Measurements from ENCODE around the gene CASKIN1. TPM values are rescaled to one million over a fixed set of nuclear protein-coding genes. Genes with fewer than 3 reads are reported as not detected.
"Not testable (repeated sequence)": the region's sequence is repeated elsewhere in the genome, so short reads cannot be mapped to it uniquely, and the experiment has no call there.

The CASKIN1 gene
- total RNA-seq, 2 donors from 2014 or later = 0.89 to 2.1 TPM

- Mint-ChIP-seq H3K9me3 (no peaks in the 10 kb centered on the region), H3K27ac (no peak overlapping the region), H3K4me3 (no peak overlapping the region), H3K4me1 (ENCODE audit: low read depth) (peaks cover 38% of the 10 kb centered on the region), H3K27me3 (ENCODE audit: low read depth) (no peaks in the 10 kb centered on the region), H3K36me3 (ENCODE audit: insufficient read depth in 2 of 2) (peaks cover 2 to 7% of the 10 kb centered on the region in 2 donors)
- ATAC-seq (replicated peaks in 1 of 2) (no peak), DNase-seq (no peak)
These were observed 13.6 kb upstream of the CASKIN1 start for GRCh38 chr16:2210009-2210332.

- H3K27ac Mint-ChIP-seq = no peak overlapping the region
- no peak for DNase-seq
- H3K4me1 Mint-ChIP-seq (ENCODE audit: low read depth) = peaks cover 42% of the 10 kb centered on the region
- no peaks in the 10 kb centered on the region for H3K27me3 Mint-ChIP-seq (ENCODE audit: low read depth)
- H3K36me3 Mint-ChIP-seq (ENCODE audit: insufficient read depth in 2 of 2) = peaks cover 2 to 7% of the 10 kb centered on the region in 2 donors
- no peak for ATAC-seq (replicated peaks in 1 of 2)
- H3K9me3 Mint-ChIP-seq = no peaks in the 10 kb centered on the region
- H3K4me3 Mint-ChIP-seq = no peak overlapping the region
These were observed 13.0 kb upstream of the CASKIN1 start for GRCh38 chr16:2209258-2210008.

- Mint-ChIP-seq H3K9me3 (no peaks in the 10 kb centered on the region), H3K27ac (no peak overlapping the region), H3K4me3 (no peak overlapping the region), H3K36me3 (ENCODE audit: insufficient read depth in 2 of 2) (peaks cover 2 to 7% of the 10 kb centered on the region in 2 donors), H3K27me3 (ENCODE audit: low read depth) (no peaks in the 10 kb centered on the region), H3K4me1 (ENCODE audit: low read depth) (peaks cover 46% of the 10 kb centered on the region)
- ATAC-seq (replicated peaks in 1 of 2) (no peak), DNase-seq (no peak)
These were observed 12.4 kb upstream of the CASKIN1 start for GRCh38 chr16:2208772-2209171.

GRCh38 chr16:2208308-2208707 is 11.9 kb upstream of the CASKIN1 start:
- H3K4me3 Mint-ChIP-seq = peak overlapping the region in 1 of 2 donors; percentile 89

GRCh38 chr16:2207872-2208271 is 11.5 kb upstream of the CASKIN1 start:
- H3K27me3 Mint-ChIP-seq (ENCODE audit: low read depth) = no peaks in the 10 kb centered on the region
- H3K27ac Mint-ChIP-seq = no peak overlapping the region
- no peaks in the 10 kb centered on the region for H3K9me3 Mint-ChIP-seq
- DNase-seq = no peak
- H3K4me1 Mint-ChIP-seq (ENCODE audit: low read depth) = peaks cover 37% of the 10 kb centered on the region
- ATAC-seq (replicated peaks in 1 of 2) = no peak
- peaks cover 2 to 7% of the 10 kb centered on the region in 2 donors for H3K36me3 Mint-ChIP-seq (ENCODE audit: insufficient read depth in 2 of 2)
- peak overlapping the region; percentile 57 to 89 for H3K4me3 Mint-ChIP-seq

More at GRCh38 chr16:2208308-2208707, 11.9 kb upstream of the CASKIN1 start:
- H3K27ac Mint-ChIP-seq = no peak overlapping the region
- peaks cover 2 to 7% of the 10 kb centered on the region in 2 donors for H3K36me3 Mint-ChIP-seq (ENCODE audit: insufficient read depth in 2 of 2)
- H3K4me1 Mint-ChIP-seq (ENCODE audit: low read depth) = peaks cover 41% of the 10 kb centered on the region
- ATAC-seq (replicated peaks in 1 of 2) (no peak), DNase-seq (no peak)
- H3K9me3 Mint-ChIP-seq = no peaks in the 10 kb centered on the region
- no peaks in the 10 kb centered on the region for H3K27me3 Mint-ChIP-seq (ENCODE audit: low read depth)

- no peaks in the 10 kb centered on the region for H3K27me3 Mint-ChIP-seq (ENCODE audit: low read depth)
These were observed 10.5 kb upstream of the CASKIN1 start for GRCh38 chr16:2206780-2207433.

GRCh38 chr16:2206420-2206779 is 10.0 kb upstream of the CASKIN1 start:
- Mint-ChIP-seq H3K4me3 (peak overlapping the region; percentile 84 to 89), H3K27ac (peak overlapping the region; percentile 68), H3K36me3 (ENCODE audit: insufficient read depth in 2 of 2) (peaks cover 2 to 6% of the 10 kb centered on the region in 2 donors), H3K9me3 (no peaks in the 10 kb centered on the region), H3K27me3 (ENCODE audit: low read depth) (no peaks in the 10 kb centered on the region), H3K4me1 (ENCODE audit: low read depth) (peaks cover 23% of the 10 kb centered on the region)
- no peak for DNase-seq
- no peak for ATAC-seq (replicated peaks in 1 of 2)

More at GRCh38 chr16:2206780-2207433, 10.5 kb upstream of the CASKIN1 start:
- Mint-ChIP-seq H3K27ac (peak overlapping the region; percentile 68), H3K9me3 (no peaks in the 10 kb centered on the region), H3K4me3 (peak overlapping the region; percentile 84 to 89), H3K4me1 (ENCODE audit: low read depth) (peaks cover 27% of the 10 kb centered on the region), H3K36me3 (ENCODE audit: insufficient read depth in 2 of 2) (peaks cover 2 to 7% of the 10 kb centered on the region in 2 donors)
- DNase-seq (no peak), ATAC-seq (replicated peaks in 1 of 2) (no peak)

GRCh38 chr16:2205967-2206313 is 9.5 kb upstream of the CASKIN1 start:
- no peak for DNase-seq
- Mint-ChIP-seq H3K4me1 (ENCODE audit: low read depth) (peaks cover 23% of the 10 kb centered on the region), H3K9me3 (no peaks in the 10 kb centered on the region), H3K27ac (peak overlapping the region; percentile 68), H3K4me3 (peak overlapping the region; percentile 84 to 89), H3K36me3 (ENCODE audit: insufficient read depth in 2 of 2) (peaks cover 2 to 6% of the 10 kb centered on the region in 2 donors), H3K27me3 (ENCODE audit: low read depth) (no peaks in the 10 kb centered on the region)
- ATAC-seq (replicated peaks in 1 of 2) = no peak

GRCh38 chr16:2205104-2205966 is 8.9 kb upstream of the CASKIN1 start, which contains the start of gene MLST8:
MLST8 (plus strand) TSS chr16:2205454; CDS start chr16:2206086, 632 bp downstream.
- peak; percentile 88 to 92 for DNase-seq
- Mint-ChIP-seq H3K9me3 (no peaks in the 10 kb centered on the region), H3K4me3 (peak within 1 kb of the TSS; percentile 84 to 89), H3K4me1 (ENCODE audit: low read depth) (peaks cover 23% of the 10 kb centered on the region), H3K36me3 (ENCODE audit: insufficient read depth in 2 of 2) (peaks cover 2 to 6% of the 10 kb centered on the region in 2 donors), H3K27ac (peak within 1 kb of the TSS; percentile 80), H3K27me3 (ENCODE audit: low read depth) (no peaks in the 10 kb centered on the region)
- ATAC-seq (replicated peaks in 1 of 2) = peak; percentile 85 to 86

GRCh38 chr16:2204416-2205103 is 8.2 kb upstream of the CASKIN1 start:
- Mint-ChIP-seq H3K9me3 (no peaks in the 10 kb centered on the region), H3K27ac (peak overlapping the region; percentile 72), H3K36me3 (ENCODE audit: insufficient read depth in 2 of 2) (peaks cover 2 to 6% of the 10 kb centered on the region in 2 donors), H3K27me3 (ENCODE audit: low read depth) (no peaks in the 10 kb centered on the region), H3K4me1 (ENCODE audit: low read depth) (peaks cover 23% of the 10 kb centered on the region), H3K4me3 (peak overlapping the region; percentile 74 to 89)
- peak; percentile 3 to 5 for ATAC-seq (replicated peaks in 1 of 2)
- no peak for DNase-seq

GRCh38 chr16:2203119-2203688 is 6.8 kb upstream of the CASKIN1 start:
- Mint-ChIP-seq H3K4me1 (ENCODE audit: low read depth) (peaks cover 23% of the 10 kb centered on the region), H3K27ac (peak overlapping the region; percentile 62), H3K4me3 (peak overlapping the region; percentile 53 to 89)
- not testable (repeated sequence) for H3K27me3 Mint-ChIP-seq (ENCODE audit: low read depth); H3K36me3 Mint-ChIP-seq (ENCODE audit: insufficient read depth in 2 of 2); H3K9me3 Mint-ChIP-seq; DNase-seq; ATAC-seq (replicated peaks in 1 of 2)

- Mint-ChIP-seq H3K4me3 (no peak overlapping the region), H3K27ac (no peak overlapping the region)
These were observed 3.9 kb upstream of the CASKIN1 start for GRCh38 chr16:2200313-2200712.

More at GRCh38 chr16:2200313-2200712, 3.9 kb upstream of the CASKIN1 start:
- Mint-ChIP-seq H3K4me1 (ENCODE audit: low read depth) (peaks cover 8% of the 10 kb centered on the region), H3K9me3 (no peaks in the 10 kb centered on the region), H3K27me3 (ENCODE audit: low read depth) (peaks cover 16% of the 10 kb centered on the region), H3K36me3 (ENCODE audit: insufficient read depth in 2 of 2) (no peaks in the 10 kb centered on the region)
- no peak for ATAC-seq (replicated peaks in 1 of 2)
- no peak for DNase-seq

Data from activated T-cell treated with anti-CD3 and anti-CD28 coated beads, Interleukin-2, amount 50 U/mL, for 72 hours (primary cell).